Upper lobe of right lung (tissue), 1 donor: ENCODE data around the gene RASGRP2. TPM values are rescaled to one million over a fixed set of nuclear protein-coding genes. Genes with fewer than 3 reads are reported as not detected.
A peak's percentile ranks its signal among the peaks of the same experiment; 100 is the strongest.

Source experiments
- ATAC-seq: fragments of 200-7000 bp; cut with Tn5 transposase; one replicate; pipeline ENCODE4 v1.9.1; 2020; ENCODE audit warnings: mild to moderate bottlenecking, moderate library complexity
- DNase-seq: peaks from one replicate; pipeline ENCODE4 v3.0.0-alpha.2; 2020
- H3K27ac ChIP-seq: fragments of 200-600 bp; one replicate; pipeline ENCODE4 v1.8.0; 2022
- H3K27me3 ChIP-seq: fragments of 200-600 bp; one replicate; pipeline ENCODE4 v1.8.0; 2022; ENCODE audit warnings: mild to moderate bottlenecking
- H3K36me3 ChIP-seq: fragments of 200-600 bp; one replicate; pipeline ENCODE4 v1.8.0; 2022
- H3K4me1 ChIP-seq: fragments of 200-600 bp; one replicate; pipeline ENCODE4 v1.8.0; 2022
- H3K4me3 ChIP-seq: fragments of 200-600 bp; one replicate; pipeline ENCODE4 v1.8.0; 2022; ENCODE audit warnings: mild to moderate bottlenecking
- H3K9me3 ChIP-seq: fragments of 200-600 bp; one replicate; pipeline ENCODE4 v1.8.0; 2022
- intact Hi-C: fragments of 100-400 bp; cut with DNase I; formaldehyde crosslinking; loops from one replicate; pipeline ENCODE4 v1.11.0; 2022
- total RNA-seq: library from RNA; stranded (reverse); fragmentation: NEBNext Ultra II Directional; extraction: Animal tissue kit (Norgen Biotek cat#: 25700); gene quantifications from one replicate; pipeline ENCODE4 v1.2.1, GENCODE V29; 2021
- TF ChIP-seq, protein P1 (sequence below): fragments of 200-600 bp; IDR thresholded peaks from one replicate; pipeline ENCODE4 v1.8.0; 2022; ENCODE audit warnings: antibody characterized with exemption
- donor health status: DM: no; HTN: yes; CAD: no; lungs with severe emphysema.

The RASGRP2 gene
- total RNA-seq, 1 donor from 2014 or later: 27.6 TPM

DNA sequence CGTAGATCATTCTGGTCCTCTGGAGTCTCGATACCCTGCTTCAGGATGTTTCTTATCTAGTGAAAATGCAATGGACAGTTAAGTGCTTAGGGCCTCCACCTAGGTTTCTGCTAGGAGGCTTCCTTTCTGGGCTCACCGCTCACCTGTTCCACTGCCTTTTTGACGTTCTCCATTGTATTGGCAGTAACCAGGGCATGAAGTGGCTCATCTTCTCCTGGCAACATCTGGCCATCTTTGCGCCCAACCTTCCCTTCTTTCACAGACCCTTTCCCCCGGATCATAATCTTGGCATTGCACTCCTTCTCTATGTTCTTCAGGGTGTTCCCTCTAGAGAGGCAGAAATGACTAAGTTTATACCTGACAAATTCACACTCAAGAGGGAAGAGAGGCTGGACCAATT is 25.3 kb upstream of the RASGRP2 start:
- DNase-seq (no peak), ATAC-seq (no peak)
- Histone ChIP-seq H3K27ac (no peak overlapping the region), H3K9me3 (no peaks in the 10 kb centered on the region), H3K36me3 (peaks cover 100% of the 10 kb centered on the region), H3K4me3 (no peak overlapping the region), H3K4me1 (peaks cover 20% of the 10 kb centered on the region), H3K27me3 (no peaks in the 10 kb centered on the region)
- intact Hi-C loops: no loop called here
- TF ChIP-seq, protein P1, sequence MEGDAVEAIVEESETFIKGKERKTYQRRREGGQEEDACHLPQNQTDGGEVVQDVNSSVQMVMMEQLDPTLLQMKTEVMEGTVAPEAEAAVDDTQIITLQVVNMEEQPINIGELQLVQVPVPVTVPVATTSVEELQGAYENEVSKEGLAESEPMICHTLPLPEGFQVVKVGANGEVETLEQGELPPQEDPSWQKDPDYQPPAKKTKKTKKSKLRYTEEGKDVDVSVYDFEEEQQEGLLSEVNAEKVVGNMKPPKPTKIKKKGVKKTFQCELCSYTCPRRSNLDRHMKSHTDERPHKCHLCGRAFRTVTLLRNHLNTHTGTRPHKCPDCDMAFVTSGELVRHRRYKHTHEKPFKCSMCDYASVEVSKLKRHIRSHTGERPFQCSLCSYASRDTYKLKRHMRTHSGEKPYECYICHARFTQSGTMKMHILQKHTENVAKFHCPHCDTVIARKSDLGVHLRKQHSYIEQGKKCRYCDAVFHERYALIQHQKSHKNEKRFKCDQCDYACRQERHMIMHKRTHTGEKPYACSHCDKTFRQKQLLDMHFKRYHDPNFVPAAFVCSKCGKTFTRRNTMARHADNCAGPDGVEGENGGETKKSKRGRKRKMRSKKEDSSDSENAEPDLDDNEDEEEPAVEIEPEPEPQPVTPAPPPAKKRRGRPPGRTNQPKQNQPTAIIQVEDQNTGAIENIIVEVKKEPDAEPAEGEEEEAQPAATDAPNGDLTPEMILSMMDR: no peak

DNA sequence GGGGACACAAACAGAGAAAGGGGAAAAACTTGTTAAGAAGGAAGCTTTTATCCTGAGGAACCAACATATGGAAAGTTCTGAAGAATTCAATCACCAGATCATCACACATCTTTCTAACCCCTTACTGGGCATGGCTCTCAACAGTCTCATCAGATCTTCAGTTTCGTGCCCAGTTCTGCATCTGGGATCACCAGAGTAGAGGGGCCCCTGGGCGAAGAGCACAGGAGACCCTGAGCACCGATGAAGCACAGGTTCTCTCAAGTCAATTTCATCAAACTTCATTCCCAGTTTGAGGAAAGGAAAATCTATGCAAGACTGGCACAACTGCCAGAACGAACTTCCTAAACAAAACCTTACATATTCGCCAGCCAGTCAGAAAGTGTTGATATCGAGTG is 24.4 kb upstream of the RASGRP2 start:
- Histone ChIP-seq H3K36me3 (peaks cover 100% of the 10 kb centered on the region), H3K9me3 (no peaks in the 10 kb centered on the region), H3K4me3 (no peak overlapping the region), H3K27ac (no peak overlapping the region), H3K4me1 (peaks cover 17% of the 10 kb centered on the region), H3K27me3 (no peaks in the 10 kb centered on the region)
- intact Hi-C loops: no loop called here
- TF ChIP-seq, protein P1: no peak
- DNase-seq (no peak), ATAC-seq (no peak)

DNA sequence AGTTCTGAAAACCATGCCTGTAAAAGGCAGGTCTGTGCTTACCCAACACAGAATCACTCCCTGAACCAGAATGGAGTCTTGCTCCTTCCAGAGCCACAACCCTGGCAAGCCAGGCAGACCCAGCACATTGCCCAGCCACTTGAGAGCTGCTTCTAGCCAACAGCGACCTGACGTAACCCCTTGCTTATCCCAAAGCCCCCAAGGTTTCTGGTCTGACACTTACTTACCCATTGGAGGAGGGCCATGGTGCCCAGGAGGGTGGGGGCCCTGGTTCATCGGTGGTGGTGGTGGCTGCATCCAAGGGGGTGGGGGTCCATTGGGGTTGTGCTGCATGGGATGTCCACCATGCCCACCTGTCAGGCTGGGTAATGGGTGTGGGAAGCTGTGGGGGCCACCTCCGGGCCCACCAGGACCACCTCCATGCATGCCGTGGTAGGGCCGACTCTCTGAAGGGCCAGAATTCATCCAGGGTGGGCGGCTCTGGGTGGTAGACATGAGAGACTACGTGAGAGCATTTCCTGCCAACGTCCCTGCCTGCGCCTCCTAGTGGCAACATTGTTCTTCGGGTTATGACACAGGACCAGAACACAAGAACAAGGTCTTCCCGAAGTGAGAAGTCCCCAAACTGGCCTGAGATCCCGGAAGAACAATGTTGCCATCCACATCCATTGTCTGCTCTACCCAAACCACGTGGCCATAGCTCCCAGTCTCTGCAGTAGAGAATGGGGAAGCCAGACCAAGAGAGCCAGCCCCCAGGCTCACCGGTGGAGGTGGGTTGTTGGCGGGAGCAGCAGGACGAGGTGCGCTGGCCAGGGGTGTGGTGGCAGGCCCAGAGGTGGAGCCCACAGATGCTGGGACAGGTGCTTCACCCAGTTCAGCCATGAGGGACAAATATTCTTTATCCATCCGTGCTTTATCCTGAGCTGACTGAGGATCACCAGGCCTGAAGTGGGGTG is 23.7 kb upstream of the RASGRP2 start:
- peaks cover 18% of the 10 kb centered on the region for H3K4me1 ChIP-seq
- H3K36me3 ChIP-seq: peaks cover 100% of the 10 kb centered on the region
- no peak overlapping the region for H3K27ac ChIP-seq
- H3K27me3 ChIP-seq: no peaks in the 10 kb centered on the region
- no peak overlapping the region for H3K4me3 ChIP-seq
- TF ChIP-seq, protein P1: peak; percentile 70
- peak; percentile 66 for ATAC-seq
- no peaks in the 10 kb centered on the region for H3K9me3 ChIP-seq
- intact Hi-C loops: no loop called here
- DNase-seq: peak; percentile 72

DNA sequence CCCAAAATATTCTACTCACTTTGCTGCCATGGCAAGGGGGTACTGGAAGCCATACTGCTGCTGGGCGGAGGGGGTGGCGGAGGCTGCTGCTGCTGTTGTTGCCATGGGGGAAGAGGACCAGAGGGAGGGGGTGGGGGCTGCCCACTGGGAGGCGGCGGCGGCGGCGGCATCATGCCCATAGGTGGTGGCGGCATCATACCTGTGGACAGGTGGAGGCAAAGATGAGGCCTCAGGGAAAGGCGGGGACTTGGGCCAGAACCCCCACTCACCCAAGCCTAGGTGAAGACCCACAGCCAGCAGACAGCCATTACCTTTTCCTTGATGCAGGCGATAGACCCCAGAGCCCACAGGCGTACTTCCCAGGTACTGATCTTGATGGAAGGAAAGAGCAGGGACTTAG is 22.9 kb upstream of the RASGRP2 start:
- peaks cover 96% of the 10 kb centered on the region for H3K36me3 ChIP-seq
- TF ChIP-seq, protein P1: no peak
- no peak overlapping the region for H3K27ac ChIP-seq
- H3K4me3 ChIP-seq: no peak overlapping the region
- ATAC-seq (no peak), DNase-seq (peak; percentile 56)
- peaks cover 10% of the 10 kb centered on the region for H3K4me1 ChIP-seq
- H3K27me3 ChIP-seq: no peaks in the 10 kb centered on the region
- H3K9me3 ChIP-seq: no peaks in the 10 kb centered on the region
- intact Hi-C loops: no loop called here

DNA sequence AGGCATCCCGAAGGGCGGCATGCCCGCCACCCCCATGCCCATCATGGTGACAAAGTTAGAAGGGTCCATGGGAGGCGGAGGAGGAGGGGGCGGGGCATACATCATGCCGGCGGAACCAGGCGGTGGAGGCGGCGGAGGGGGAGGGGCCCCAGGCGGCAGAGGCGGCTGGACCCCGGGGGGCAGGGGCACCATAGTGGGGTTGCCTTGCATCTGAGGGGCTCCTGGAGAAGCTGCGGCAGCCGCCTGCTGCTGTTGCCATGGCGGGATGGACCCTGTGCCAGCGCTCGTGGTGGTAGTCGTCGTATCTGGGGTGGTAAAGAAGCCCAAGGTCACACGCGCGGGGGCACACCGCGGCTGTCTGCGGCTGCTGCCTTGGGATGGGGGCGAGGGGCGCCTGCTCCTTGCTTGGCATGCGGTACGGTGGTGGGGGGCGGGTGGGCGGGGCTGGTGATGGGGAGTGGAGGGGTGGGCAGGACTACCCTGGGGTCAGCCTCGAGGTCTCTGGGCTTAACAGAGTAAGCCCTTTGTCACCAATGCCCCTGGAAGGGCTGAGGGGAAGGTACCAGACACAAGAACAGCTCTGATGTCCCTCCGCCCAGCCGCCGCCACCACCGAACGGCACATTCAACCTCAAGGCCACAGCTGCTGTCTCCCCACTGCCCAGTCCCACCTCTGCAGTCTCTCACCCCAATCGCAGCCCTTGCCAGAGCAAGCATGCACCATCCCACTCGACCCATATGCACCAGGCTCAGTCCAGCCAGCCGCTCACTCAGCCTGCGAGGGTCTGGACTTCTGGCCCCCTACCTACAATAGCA is 22.1 kb upstream of the RASGRP2 start:
- ATAC-seq: no peak

More for the DNA sequence above, 22.1 kb upstream of the RASGRP2 start:
- no peaks in the 10 kb centered on the region for H3K27me3 ChIP-seq
- DNase-seq: peak; percentile 64
- no peak overlapping the region for H3K27ac ChIP-seq
- no peak overlapping the region for H3K4me3 ChIP-seq
- H3K9me3 ChIP-seq: no peaks in the 10 kb centered on the region
- TF ChIP-seq, protein P1: no peak
- H3K4me1 ChIP-seq: peaks cover 6% of the 10 kb centered on the region
- intact Hi-C loops: no loop called here
- H3K36me3 ChIP-seq: peaks cover 88% of the 10 kb centered on the region
